ENCODE results near the gene SLC4A1. TPM values are rescaled to one million over a fixed set of nuclear protein-coding genes. Genes with fewer than 3 reads are reported as not detected.

The SLC4A1 gene
- polyA plus RNA-seq, 1 of the 3 experiments (the other 2 are of a cell fraction) = not detected

DNA sequence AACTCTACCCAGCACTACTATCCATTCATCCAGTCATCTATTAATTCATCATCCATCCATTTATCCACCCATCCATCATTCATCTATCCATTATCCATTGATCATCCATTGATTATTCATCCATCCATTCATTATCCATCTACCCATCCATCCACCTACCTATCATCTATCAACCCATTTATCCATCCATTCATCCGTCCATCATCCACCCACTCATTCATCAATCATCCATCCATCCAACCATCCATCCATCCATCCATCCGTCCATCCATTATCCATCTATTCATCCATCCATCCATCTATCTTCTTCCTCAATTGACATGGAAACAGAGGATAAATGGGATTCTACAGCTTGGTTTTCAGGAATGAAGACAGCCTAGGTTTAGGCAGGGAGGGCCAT, 12.0 kb downstream of the SLC4A1 start:
- no peaks in the 10 kb centered on the region for H3K27me3 ChIP-seq (ENCODE audit: insufficient read depth)
- no peaks in the 10 kb centered on the region for H3K9me2 ChIP-seq
- H3K27ac ChIP-seq (ENCODE audit: low read depth in 2 of 2, low read length in 1 of 2) = no peak overlapping the region
- WGBS (ENCODE audit: low lambda C conversion rate) = 53% methylated on average over 2 of the region's 2 CpGs
- H3F3A ChIP-seq (replicated peaks; ENCODE audit: insufficient read depth) = no peaks in the 10 kb centered on the region
- no peak for DNase-seq
- TF ChIP-seq, protein P1, sequence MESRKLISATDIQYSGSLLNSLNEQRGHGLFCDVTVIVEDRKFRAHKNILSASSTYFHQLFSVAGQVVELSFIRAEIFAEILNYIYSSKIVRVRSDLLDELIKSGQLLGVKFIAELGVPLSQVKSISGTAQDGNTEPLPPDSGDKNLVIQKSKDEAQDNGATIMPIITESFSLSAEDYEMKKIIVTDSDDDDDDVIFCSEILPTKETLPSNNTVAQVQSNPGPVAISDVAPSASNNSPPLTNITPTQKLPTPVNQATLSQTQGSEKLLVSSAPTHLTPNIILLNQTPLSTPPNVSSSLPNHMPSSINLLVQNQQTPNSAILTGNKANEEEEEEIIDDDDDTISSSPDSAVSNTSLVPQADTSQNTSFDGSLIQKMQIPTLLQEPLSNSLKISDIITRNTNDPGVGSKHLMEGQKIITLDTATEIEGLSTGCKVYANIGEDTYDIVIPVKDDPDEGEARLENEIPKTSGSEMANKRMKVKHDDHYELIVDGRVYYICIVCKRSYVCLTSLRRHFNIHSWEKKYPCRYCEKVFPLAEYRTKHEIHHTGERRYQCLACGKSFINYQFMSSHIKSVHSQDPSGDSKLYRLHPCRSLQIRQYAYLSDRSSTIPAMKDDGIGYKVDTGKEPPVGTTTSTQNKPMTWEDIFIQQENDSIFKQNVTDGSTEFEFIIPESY (IDR thresholded peaks at IDR 0.05; ENCODE audit: borderline replicate concordance, low read depth) = no peak
- TF ChIP-seq EZH2phosphoT487 (IDR thresholded peaks at IDR 0.05; ENCODE audit: borderline replicate concordance, low read depth) = no peak
- no peak for TF ChIP-seq CHD2 (IDR thresholded peaks at IDR 0.05; ENCODE audit: low read length, partially characterized antibody)
- TF ChIP-seq FOSL2 (IDR thresholded peaks at IDR 0.05; ENCODE audit: borderline replicate concordance, low read depth) = no peak
- TF ChIP-seq EP300 (IDR thresholded peaks at IDR 0.05; ENCODE audit: borderline replicate concordance in 1 of 2, low read depth in 1 of 2, low read length in 1 of 2) = no peak
- TF ChIP-seq, protein P2, sequence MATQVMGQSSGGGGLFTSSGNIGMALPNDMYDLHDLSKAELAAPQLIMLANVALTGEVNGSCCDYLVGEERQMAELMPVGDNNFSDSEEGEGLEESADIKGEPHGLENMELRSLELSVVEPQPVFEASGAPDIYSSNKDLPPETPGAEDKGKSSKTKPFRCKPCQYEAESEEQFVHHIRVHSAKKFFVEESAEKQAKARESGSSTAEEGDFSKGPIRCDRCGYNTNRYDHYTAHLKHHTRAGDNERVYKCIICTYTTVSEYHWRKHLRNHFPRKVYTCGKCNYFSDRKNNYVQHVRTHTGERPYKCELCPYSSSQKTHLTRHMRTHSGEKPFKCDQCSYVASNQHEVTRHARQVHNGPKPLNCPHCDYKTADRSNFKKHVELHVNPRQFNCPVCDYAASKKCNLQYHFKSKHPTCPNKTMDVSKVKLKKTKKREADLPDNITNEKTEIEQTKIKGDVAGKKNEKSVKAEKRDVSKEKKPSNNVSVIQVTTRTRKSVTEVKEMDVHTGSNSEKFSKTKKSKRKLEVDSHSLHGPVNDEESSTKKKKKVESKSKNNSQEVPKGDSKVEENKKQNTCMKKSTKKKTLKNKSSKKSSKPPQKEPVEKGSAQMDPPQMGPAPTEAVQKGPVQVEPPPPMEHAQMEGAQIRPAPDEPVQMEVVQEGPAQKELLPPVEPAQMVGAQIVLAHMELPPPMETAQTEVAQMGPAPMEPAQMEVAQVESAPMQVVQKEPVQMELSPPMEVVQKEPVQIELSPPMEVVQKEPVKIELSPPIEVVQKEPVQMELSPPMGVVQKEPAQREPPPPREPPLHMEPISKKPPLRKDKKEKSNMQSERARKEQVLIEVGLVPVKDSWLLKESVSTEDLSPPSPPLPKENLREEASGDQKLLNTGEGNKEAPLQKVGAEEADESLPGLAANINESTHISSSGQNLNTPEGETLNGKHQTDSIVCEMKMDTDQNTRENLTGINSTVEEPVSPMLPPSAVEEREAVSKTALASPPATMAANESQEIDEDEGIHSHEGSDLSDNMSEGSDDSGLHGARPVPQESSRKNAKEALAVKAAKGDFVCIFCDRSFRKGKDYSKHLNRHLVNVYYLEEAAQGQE (IDR thresholded peaks at IDR 0.05; ENCODE audit: low read depth, low read length) = no peak
- no peak for TF ChIP-seq RXRA (IDR thresholded peaks at IDR 0.05; ENCODE audit: borderline replicate concordance, low read depth)
- TF ChIP-seq TAF1 (IDR thresholded peaks at IDR 0.05; ENCODE audit: borderline replicate concordance, low read depth, low read length) = no peak
- no peak for TF ChIP-seq GATA2 (CRISPR knock-in tag; IDR thresholded peaks at IDR 0.05)
- TF ChIP-seq YY1 (IDR thresholded peaks at IDR 0.05; ENCODE audit: low read depth) = no peak
- no peak overlapping the region for H2AFZ ChIP-seq (ENCODE audit: low read depth)
- H3K79me2 ChIP-seq (ENCODE audit: insufficient read depth) = no peaks in the 10 kb centered on the region
- POLR2A ChIA-PET = no interaction called here
- H3K4me1 ChIP-seq (ENCODE audit: control insufficient read depth in 1 of 2, insufficient read depth in 2 of 2, low read depth in 1 of 2, low read length in 1 of 2) = no peaks in the 10 kb centered on the region; a peak in 1 of 4 replicates
- no peaks in the 10 kb centered on the region for H4K20me1 ChIP-seq (ENCODE audit: insufficient read depth)
- CTCF ChIA-PET = interaction anchor here (1.3 kb wide), 1 partner anchor 18 kb away, joined by 3 read pairs; no protein-coding TSS in a partner anchor
- no peaks in the 10 kb centered on the region for H3K9me3 ChIP-seq
- H3K36me3 ChIP-seq (replicated peaks in 1 of 2; ENCODE audit: control insufficient read depth in 1 of 2, insufficient read depth in 2 of 2, low read length in 1 of 2) = no peaks in the 10 kb centered on the region
- H3K4me2 ChIP-seq = no peak overlapping the region
- H3K9ac ChIP-seq = no peak overlapping the region
- H3K4me3 ChIP-seq (ENCODE audit: low read depth in 2 of 2, low read length in 1 of 2) = no peak overlapping the region
